Muscle of leg (tissue), 16 donors: ENCODE measurements around the gene LINC00237. TPM values are rescaled to one million over a fixed set of nuclear protein-coding genes. Genes with fewer than 3 reads are reported as not detected.
A peak's percentile ranks its signal among the peaks of the same experiment; 100 is the strongest.

Source experiments
- DNase-seq: peaks from one replicate; pipeline ENCODE4 v3.0.0; 2013
- H3K27ac ChIP-seq: one replicate; pipeline ENCODE4 v1.5.1; 2013; ENCODE audit warnings: mild to moderate bottlenecking, low read length, control low read depth
- H3K27me3 ChIP-seq: one replicate; pipeline ENCODE4 v1.6.1; 2013; ENCODE audit warnings: low read length; ENCODE audit not compliant: control insufficient read depth, insufficient read depth
- H3K36me3 ChIP-seq: one replicate; pipeline ENCODE4 v1.6.1; 2013; ENCODE audit warnings: low read length; ENCODE audit not compliant: control insufficient read depth, insufficient read depth
- H3K4me1 ChIP-seq: one replicate; pipeline ENCODE4 v1.6.1; 2013; ENCODE audit warnings: low read length; ENCODE audit not compliant: control insufficient read depth, insufficient read depth
- H3K4me3 ChIP-seq: one replicate; pipeline ENCODE4 v1.5.1; 2013; ENCODE audit warnings: low read length, control low read depth
- H3K9me3 ChIP-seq: replicated peaks from 2 replicates; pipeline ENCODE4 v1.6.1; 2013; ENCODE audit warnings: low read depth, low read length; ENCODE audit not compliant: control insufficient read depth
- WGBS: methylation state at CpG from one replicate; pipeline ENCODE4 v1.1.5; 2013; ENCODE audit warnings: missing lambda C conversion rate; ENCODE audit not compliant: insufficient coverage; 5-methylcytosine and 5-hydroxymethylcytosine counted together
- long read RNA-seq, 11 donors: transcript quantifications; one replicate each; lab custom pipeline, GENCODE V29; 2026
- polyA plus RNA-seq, 8 donors: library from polyadenylated mRNA; unstranded; fragments of 120-200 nt; gene quantifications; one replicate each; pipeline versions ENCODE4 v1.2.1 to v1.2.3, GENCODE V29; 2013; ENCODE audit warnings: inconsistent platforms in 1 of 8, low replicate concordance in 1 of 8; ENCODE audit not compliant: insufficient read length in 8 of 8, insufficient read depth in 1 of 8
- total RNA-seq: library from RNA; stranded (reverse); fragments of 120-200 nt; gene quantifications from one replicate; pipeline ENCODE4 v1.2.4, GENCODE V29; 2013

LINC00237 gene
- 0.18 TPM for total RNA-seq
- under 1 TPM in 6 of 8 donors, not detected in 2; 0.09 to 0.45 (median 0.24) TPM for polyA plus RNA-seq
- long read RNA-seq, donor 1: 0 reads
- long read RNA-seq, donor 2: 0 reads
- long read RNA-seq, donor 3: 0 reads
- long read RNA-seq, donor 4: 0 reads
- long read RNA-seq, donor 5: 0 reads
- long read RNA-seq, donor 6: 0 reads
- long read RNA-seq, donor 7: 0 reads
- long read RNA-seq, donor 8: 0 reads
- long read RNA-seq, donor 9: 0 reads
- long read RNA-seq, donor 10: 0 reads
- long read RNA-seq, donor 11: 0 reads

GRCh38 chr20:21106171-21107017 lies at the start of gene LINC00237:
TSS of gene LINC00237 (minus strand) at chr20:21106358.
- Histone ChIP-seq H3K9me3 (no peaks in the 10 kb centered on the region), H3K4me1 (peaks cover 22% of the 10 kb centered on the region), H3K27me3 (peaks cover 76% of the 10 kb centered on the region), H3K27ac (no peak within 1 kb of the TSS), H3K36me3 (no peaks in the 10 kb centered on the region), H3K4me3 (no peak within 1 kb of the TSS)
- WGBS: 1% methylated on average over 25 of the region's 43 CpGs
- no peak for DNase-seq

GRCh38 chr20:21155268-21155667 lies 49.1 kb upstream of the LINC00237 start:
- no peaks in the 10 kb centered on the region for H3K27me3 ChIP-seq
- DNase-seq: no peak
- no peak overlapping the region for H3K4me3 ChIP-seq
- WGBS: no CpG with 5 or more reads among the region's 5 CpGs
- H3K27ac ChIP-seq: no peak overlapping the region
- H3K36me3 ChIP-seq: no peaks in the 10 kb centered on the region
- H3K9me3 ChIP-seq: no peaks in the 10 kb centered on the region
- no peaks in the 10 kb centered on the region for H3K4me1 ChIP-seq

- Histone ChIP-seq H3K4me3 (no peak overlapping the region), H3K9me3 (no peaks in the 10 kb centered on the region), H3K27me3 (no peaks in the 10 kb centered on the region), H3K4me1 (no peaks in the 10 kb centered on the region), H3K36me3 (no peaks in the 10 kb centered on the region), H3K27ac (no peak overlapping the region)
- no CpG with 5 or more reads among the region's 2 CpGs for WGBS
- peak; percentile 23 for DNase-seq
Measured at GRCh38 chr20:21154692-21155091, 48.5 kb upstream of the LINC00237 start.

GRCh38 chr20:21151791-21152190 lies 45.6 kb upstream of the LINC00237 start:
- DNase-seq: no peak
- WGBS: 76% methylated on average over 2 of the region's 5 CpGs
- Histone ChIP-seq H3K27me3 (no peaks in the 10 kb centered on the region), H3K36me3 (peaks cover 7% of the 10 kb centered on the region), H3K9me3 (no peaks in the 10 kb centered on the region), H3K4me3 (no peak overlapping the region), H3K4me1 (no peaks in the 10 kb centered on the region), H3K27ac (no peak overlapping the region)

- no peaks in the 10 kb centered on the region for H3K9me3 ChIP-seq
- H3K36me3 ChIP-seq: peaks cover 7% of the 10 kb centered on the region
- H3K4me1 ChIP-seq: no peaks in the 10 kb centered on the region
- no peak overlapping the region for H3K27ac ChIP-seq
- H3K27me3 ChIP-seq: no peaks in the 10 kb centered on the region
- 85% methylated on average over 6 of the region's 9 CpGs for WGBS
- DNase-seq: no peak
- H3K4me3 ChIP-seq: no peak overlapping the region
Measured at GRCh38 chr20:21149344-21149743, 43.2 kb upstream of the LINC00237 start.

GRCh38 chr20:21147593-21147992 lies 41.4 kb upstream of the LINC00237 start:
- Histone ChIP-seq H3K4me1 (no peaks in the 10 kb centered on the region), H3K27ac (no peak overlapping the region), H3K4me3 (no peak overlapping the region), H3K9me3 (no peaks in the 10 kb centered on the region), H3K36me3 (peaks cover 7% of the 10 kb centered on the region), H3K27me3 (no peaks in the 10 kb centered on the region)
- WGBS: 71% methylated on average over 1 of the region's 1 CpG
- no peak for DNase-seq

- DNase-seq: no peak
- H3K4me1 ChIP-seq: no peaks in the 10 kb centered on the region
- H3K27ac ChIP-seq: no peak overlapping the region
- H3K4me3 ChIP-seq: no peak overlapping the region
- H3K36me3 ChIP-seq: peaks cover 8% of the 10 kb centered on the region
- H3K27me3 ChIP-seq: no peaks in the 10 kb centered on the region
- no CpG with 5 or more reads among the region's 4 CpGs for WGBS
- H3K9me3 ChIP-seq: no peaks in the 10 kb centered on the region
Measured at GRCh38 chr20:21146215-21146614, 40.1 kb upstream of the LINC00237 start.

GRCh38 chr20:21145424-21145823 lies 39.3 kb upstream of the LINC00237 start:
- Histone ChIP-seq H3K27me3 (no peaks in the 10 kb centered on the region), H3K27ac (no peak overlapping the region), H3K36me3 (peaks cover 11% of the 10 kb centered on the region), H3K4me3 (no peak overlapping the region), H3K9me3 (no peaks in the 10 kb centered on the region), H3K4me1 (no peaks in the 10 kb centered on the region)
- no CpG with 5 or more reads among the region's 3 CpGs for WGBS
- no peak for DNase-seq

GRCh38 chr20:21143194-21143890 lies 37.2 kb upstream of the LINC00237 start:
- Histone ChIP-seq H3K9me3 (no peaks in the 10 kb centered on the region), H3K27me3 (no peaks in the 10 kb centered on the region), H3K27ac (no peak overlapping the region), H3K36me3 (peaks cover 12% of the 10 kb centered on the region), H3K4me3 (no peak overlapping the region), H3K4me1 (no peaks in the 10 kb centered on the region)
- WGBS: 100% methylated on average over 1 of the region's 7 CpGs
- DNase-seq: no peak

- Histone ChIP-seq H3K4me1 (no peaks in the 10 kb centered on the region), H3K4me3 (no peak overlapping the region), H3K36me3 (peaks cover 13% of the 10 kb centered on the region), H3K9me3 (no peaks in the 10 kb centered on the region), H3K27me3 (no peaks in the 10 kb centered on the region), H3K27ac (no peak overlapping the region)
- 87% methylated on average over 5 of the region's 5 CpGs for WGBS
- DNase-seq: no peak
Measured at GRCh38 chr20:21141825-21142224, 35.7 kb upstream of the LINC00237 start.
